HT1080 (cell line): ENCODE data around the gene NF1. TPM values are rescaled to one million over a fixed set of nuclear protein-coding genes. Genes with fewer than 3 reads are reported as not detected.
A peak's percentile ranks its signal among the peaks of the same experiment; 100 is the strongest.

Experiments
- DNase-seq: peaks from one replicate; pipeline ENCODE4 v3.0.0-alpha.2; 2015; ENCODE audit warnings: low read depth
- total RNA-seq: library from RNA; depleted of rRNA; stranded (reverse); fragments of >200 nt; shearing (Covaris generic); gene quantifications from 2 replicates; pipeline ENCODE4 v1.2.3, GENCODE V29; 2014

NF1 gene
- total RNA-seq, 1 experiment from 2014 or later, result 17.5 TPM

GRCh38 chr17:31398381-31399311 is 303.9 kb downstream of the NF1 start:
- no peak for DNase-seq

GRCh38 chr17:31400481-31400950 is 305.7 kb downstream of the NF1 start:
- no peak for DNase-seq

- no peak for DNase-seq
These were observed 306.9 kb downstream of the NF1 start for GRCh38 chr17:31401456-31402254.

- DNase-seq, result no peak
These were observed 309.5 kb downstream of the NF1 start for GRCh38 chr17:31404028-31404949.

- DNase-seq, result no peak
These were observed 311.2 kb downstream of the NF1 start for GRCh38 chr17:31405890-31406371.

GRCh38 chr17:31408586-31408985 is 313.8 kb downstream of the NF1 start:
- no peak for DNase-seq

- DNase-seq, result no peak
These were observed 317.0 kb downstream of the NF1 start for GRCh38 chr17:31411707-31412285.

- DNase-seq, result no peak
These were observed 317.7 kb downstream of the NF1 start for GRCh38 chr17:31412511-31412910.

GRCh38 chr17:31413081-31413799 is 318.5 kb downstream of the NF1 start:
- no peak for DNase-seq

GRCh38 chr17:31413874-31414549 is 319.2 kb downstream of the NF1 start:
- peak; percentile 72 for DNase-seq

GRCh38 chr17:31414550-31414918 is 319.8 kb downstream of the NF1 start:
- DNase-seq, result no peak

GRCh38 chr17:31415004-31415454 is 320.3 kb downstream of the NF1 start:
- no peak for DNase-seq

- no peak for DNase-seq
These were observed 321.1 kb downstream of the NF1 start for GRCh38 chr17:31415640-31416502.

GRCh38 chr17:31416503-31416923 is 321.7 kb downstream of the NF1 start:
- no peak for DNase-seq

- no peak for DNase-seq
These were observed 322.4 kb downstream of the NF1 start for GRCh38 chr17:31417051-31417792.

- DNase-seq, result no peak
These were observed 324.1 kb downstream of the NF1 start for GRCh38 chr17:31418773-31419350.

GRCh38 chr17:31422443-31422842 is 327.7 kb downstream of the NF1 start:
- no peak for DNase-seq
